GM19328 (cell line): ENCODE measurements around the gene KCNIP3.

ENCODE experiments used
- ATAC-seq: cut with Tn5 transposase; IDR thresholded peaks from one replicate; pipeline ENCODE4 v1.9.1; 2021; ENCODE audit warnings: mild to moderate bottlenecking, moderate library complexity; ENCODE audit not compliant: unreplicated experiment

The KCNIP3 gene

GRCh38 chr2:95312543-95313201, 15.5 kb downstream of the KCNIP3 start:
- no peak for ATAC-seq

- no peak for ATAC-seq
Observed at GRCh38 chr2:95313296-95314131, 16.4 kb downstream of the KCNIP3 start.

- no peak for ATAC-seq
Observed at GRCh38 chr2:95314598-95314963, 17.4 kb downstream of the KCNIP3 start.

DNA sequence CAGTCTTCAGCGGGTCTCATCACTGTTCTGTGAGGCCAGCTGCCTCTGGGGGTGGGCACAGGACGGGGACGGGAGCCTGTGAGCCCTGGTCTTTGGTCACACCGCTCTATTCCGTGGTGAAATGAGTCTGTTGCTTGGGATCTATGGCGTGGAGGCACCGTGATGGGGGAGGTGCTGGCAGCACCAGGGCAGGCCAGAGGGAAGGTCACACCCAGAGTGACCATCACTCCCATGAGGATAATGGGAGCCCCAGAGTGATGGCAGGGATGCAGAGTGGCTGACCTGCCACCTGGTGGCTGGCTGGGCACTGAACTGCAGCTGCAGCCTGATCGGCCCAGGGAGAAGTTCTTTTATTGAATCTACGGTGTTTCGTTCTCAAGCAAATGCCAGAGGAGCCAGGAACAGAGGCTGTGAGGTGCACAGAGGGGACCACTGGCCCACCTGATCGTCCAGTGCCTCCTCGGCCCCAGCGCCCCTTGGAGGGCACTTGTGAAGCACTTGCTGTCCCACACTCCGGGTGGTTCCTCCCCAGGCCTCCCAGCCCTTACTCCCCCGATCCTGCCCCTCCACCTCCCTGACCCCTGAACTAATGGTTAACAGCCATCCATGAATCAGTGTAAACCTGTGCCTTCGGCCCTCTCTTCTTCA, 17.9 kb downstream of the KCNIP3 start:
- ATAC-seq: no peak

- ATAC-seq: no peak
Observed at GRCh38 chr2:95315801-95316411, 18.8 kb downstream of the KCNIP3 start.

GRCh38 chr2:95316466-95317122, 19.4 kb downstream of the KCNIP3 start:
- no peak for ATAC-seq

DNA sequence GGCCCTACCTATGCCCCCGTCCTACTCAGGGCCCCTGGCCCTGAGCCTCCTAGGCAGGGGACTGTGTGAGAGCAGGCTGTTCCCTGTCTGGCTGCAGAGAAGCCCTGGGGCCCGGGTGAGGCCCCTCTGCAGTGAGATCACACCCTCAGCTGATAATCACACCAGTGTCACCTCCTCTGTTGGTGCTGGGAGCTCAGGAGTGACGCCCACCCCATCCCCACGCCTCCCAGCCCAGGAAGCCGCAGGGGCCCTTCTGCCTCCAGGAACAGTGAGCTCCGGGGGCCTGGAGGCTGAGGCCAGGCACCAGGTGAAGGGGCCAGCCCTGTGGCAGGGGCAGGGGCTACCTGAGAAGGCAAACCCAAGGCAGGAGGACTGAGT, 20.0 kb downstream of the KCNIP3 start:
- ATAC-seq: no peak

DNA sequence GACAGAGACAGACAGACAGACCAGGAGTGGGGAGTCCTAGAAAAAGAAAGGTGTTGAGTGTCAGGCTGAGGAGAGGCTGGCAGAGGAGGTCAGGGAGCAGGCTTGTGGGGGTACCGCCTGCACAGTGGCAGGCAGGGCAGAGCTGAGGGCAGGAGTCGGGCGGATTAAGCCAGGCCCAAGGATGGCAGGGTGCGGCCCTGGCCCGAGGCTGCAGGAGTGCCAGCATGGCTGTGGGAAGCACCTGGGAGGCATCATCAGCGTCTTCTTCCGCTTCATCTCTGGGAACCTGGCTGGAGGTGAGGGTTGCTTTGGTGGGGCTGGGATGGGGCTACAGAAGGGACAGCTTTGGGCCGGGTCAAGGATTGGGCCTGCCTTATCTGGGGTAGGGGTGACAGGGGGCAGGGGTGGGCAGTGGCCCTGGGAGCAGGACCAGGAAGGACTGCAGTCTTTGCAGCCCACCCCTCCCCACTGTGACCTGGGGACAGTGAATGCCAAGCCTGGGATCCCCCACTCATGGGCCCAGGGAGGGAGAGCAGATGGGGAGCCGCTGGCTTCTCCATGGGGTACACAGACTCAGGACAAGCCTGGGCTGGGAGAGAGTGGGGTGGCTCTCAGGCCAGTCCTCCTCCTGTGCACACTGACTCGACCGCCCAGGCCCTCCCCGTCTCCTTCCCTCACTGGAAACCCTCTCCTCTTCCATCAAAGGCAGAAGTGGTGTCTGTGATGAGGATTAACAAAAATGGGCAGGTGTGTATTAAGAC, 20.7 kb downstream of the KCNIP3 start:
- no peak for ATAC-seq

DNA sequence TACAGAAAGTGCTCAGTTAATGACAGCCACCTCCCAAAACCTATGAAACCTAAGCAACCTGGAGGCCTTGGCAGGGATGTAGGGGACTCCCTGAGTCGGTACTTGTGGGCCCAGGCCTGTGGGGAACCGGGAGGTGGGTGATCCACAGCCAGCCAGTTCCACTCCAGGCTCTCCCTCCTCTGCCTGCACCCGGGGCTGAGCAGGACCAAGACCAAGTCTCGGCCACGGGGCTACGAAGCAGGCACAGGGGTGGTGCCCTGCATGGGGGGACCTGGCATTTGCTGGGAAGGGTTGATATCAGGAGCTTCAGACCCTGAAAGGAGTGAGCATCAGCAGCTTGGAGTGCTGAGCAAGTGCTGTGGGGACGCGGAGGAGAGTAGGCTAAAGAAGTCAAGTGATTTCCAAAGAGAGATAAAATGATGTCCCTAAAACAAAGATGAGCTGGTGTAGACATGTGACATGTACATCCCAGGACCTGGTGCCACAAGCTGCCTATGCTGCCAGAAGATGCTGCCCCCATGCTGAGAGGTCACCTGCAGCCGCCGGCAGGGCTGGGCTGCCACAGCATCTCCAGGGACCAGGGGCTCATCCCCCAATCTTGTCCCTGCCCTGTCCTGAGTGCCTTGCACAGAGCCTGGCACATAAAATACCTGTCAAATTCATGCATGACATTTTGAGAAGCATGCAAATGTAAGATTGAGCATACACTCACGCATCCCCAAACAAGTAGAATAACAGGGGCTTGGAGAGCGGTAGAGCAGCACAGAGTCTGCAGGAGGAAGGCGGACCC, 21.5 kb downstream of the KCNIP3 start:
- ATAC-seq: no peak

DNA sequence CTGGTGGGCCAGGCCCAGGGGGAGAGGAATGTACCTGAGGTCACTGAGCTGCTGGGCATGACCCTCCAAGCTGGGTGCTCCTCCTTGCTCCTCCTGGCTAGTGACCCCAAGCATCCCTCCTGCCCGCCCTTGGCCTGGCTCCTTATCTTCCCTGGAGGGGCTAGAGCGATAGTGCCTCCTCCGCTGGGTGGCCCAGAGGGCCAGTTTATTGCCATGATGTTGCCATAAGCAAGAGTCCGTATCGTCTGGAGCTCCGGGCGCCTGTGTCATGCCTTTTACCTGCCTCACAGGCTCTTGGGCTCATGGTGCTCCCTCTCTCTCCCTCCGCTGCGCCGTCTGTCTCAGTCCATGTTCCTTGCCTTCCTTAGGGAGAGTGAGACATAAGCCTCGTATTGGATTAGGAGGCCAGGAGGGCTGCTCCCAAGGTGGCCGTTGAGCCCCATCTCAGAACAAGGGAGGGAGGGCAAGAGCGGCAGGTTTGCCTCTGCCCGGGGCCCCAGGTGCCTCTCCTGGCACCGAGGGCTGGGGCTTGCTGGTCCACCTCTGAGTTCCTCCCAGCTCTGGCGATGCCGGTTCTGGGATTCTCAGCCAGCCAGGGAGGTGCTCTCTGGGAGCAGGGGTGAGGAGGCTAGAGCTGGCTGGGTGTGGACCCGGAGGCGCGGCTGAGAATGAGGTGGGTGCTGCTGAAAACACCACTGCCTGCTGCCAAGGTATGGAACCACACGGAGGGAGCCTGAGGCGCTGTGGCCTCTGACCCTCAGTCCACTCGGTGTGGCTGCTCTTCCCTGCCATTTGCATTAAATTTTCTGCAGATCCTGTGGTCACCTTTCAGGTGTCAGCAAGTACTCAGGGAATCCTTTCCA, 22.6 kb downstream of the KCNIP3 start:
- ATAC-seq: no peak

GRCh38 chr2:95320344-95320712, 23.2 kb downstream of the KCNIP3 start:
- no peak for ATAC-seq

- ATAC-seq: no peak
Observed at GRCh38 chr2:95320986-95321767, 24.0 kb downstream of the KCNIP3 start.

GRCh38 chr2:95323347-95324155, 26.4 kb downstream of the KCNIP3 start:
- ATAC-seq: no peak

DNA sequence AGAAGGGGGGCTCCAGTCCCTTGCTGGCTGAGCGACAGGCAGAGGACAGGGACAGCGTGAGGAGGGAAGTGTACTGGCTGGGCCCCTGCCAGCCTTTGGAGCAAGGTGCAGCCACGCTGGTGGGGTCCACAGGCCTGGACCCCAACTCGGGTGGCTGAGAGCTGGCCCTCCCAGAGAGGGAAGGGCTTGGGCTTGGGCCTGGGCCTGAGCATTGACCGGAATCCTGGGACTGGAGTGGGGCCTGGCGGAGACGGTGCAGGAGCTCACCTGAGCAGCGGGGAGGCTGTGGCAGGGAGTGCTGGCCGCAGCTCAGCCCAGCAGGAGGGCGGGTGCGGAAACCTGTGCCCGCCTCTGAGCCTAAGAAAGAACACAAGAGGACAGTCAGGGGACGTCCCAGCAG, 27.9 kb downstream of the KCNIP3 start:
- ATAC-seq: no peak

GRCh38 chr2:95325590-95326432, 28.7 kb downstream of the KCNIP3 start:
- ATAC-seq: no peak

- ATAC-seq: no peak
Observed at GRCh38 chr2:95326433-95327140, 29.4 kb downstream of the KCNIP3 start.
